SK-N-SH (cell line): ENCODE measurements around the gene DAGLA. TPM values are rescaled to one million over a fixed set of nuclear protein-coding genes. Genes with fewer than 3 reads are reported as not detected.

Experiments
- polyA plus RNA-seq, 3 experiments: library from polyadenylated mRNA; depleted of rRNA; stranded (reverse); fragments of >200 nt; gene quantifications; 2 replicates each; pipeline ENCODE4 v1.2.3, GENCODE V29; 2012

The DAGLA gene
- polyA plus RNA-seq, 1 of the 3 experiments (the other 2 are of a cell fraction) = 3.3 TPM

Other genes starting within 250 kb of the DAGLA start
- 0.11 TPM in 1 of 2 replicates, not detected in the other for gene LRRC10B, start 171.6 kb upstream of the DAGLA start, polyA plus RNA-seq (2012; rRNA removed)
- 1.1 and 1.4 TPM in 2 replicates for gene SYT7, start 99.3 kb upstream of the DAGLA start, polyA plus RNA-seq (2012; rRNA removed)
- gene MYRF, start 72.2 kb downstream of the DAGLA start, polyA plus RNA-seq (2012; rRNA removed) = 1.8 and 2.8 TPM in 2 replicates
- 454 and 617 TPM in 2 replicates for gene TMEM258, start 112.2 kb downstream of the DAGLA start, polyA plus RNA-seq (2012; rRNA removed)
- 35.9 and 39.5 TPM in 2 replicates for gene FEN1, start 112.5 kb downstream of the DAGLA start, polyA plus RNA-seq (2012; rRNA removed)
- gene FADS1, start 136.6 kb downstream of the DAGLA start, polyA plus RNA-seq (2012; rRNA removed) = 20.6 and 26.4 TPM in 2 replicates
- gene FADS2, start 147.9 kb downstream of the DAGLA start, polyA plus RNA-seq (2012; rRNA removed) = 67.8 and 77.1 TPM in 2 replicates
- 93.3 and 116 TPM in 2 replicates for gene FADS3, start 211.2 kb downstream of the DAGLA start, polyA plus RNA-seq (2012; rRNA removed)
- 9.8 and 10.2 TPM in 2 replicates for gene RAB3IL1, start 237.2 kb downstream of the DAGLA start, polyA plus RNA-seq (2012; rRNA removed)